BLaER1 (cell line): ENCODE measurements around the gene ITIH6.

Experiments used
- H3K27ac ChIP-seq: shearing (Covaris generic); formaldehyde crosslinking; 2 replicates; pipeline ENCODE4 v1.8.1; 2022
- H3K27me3 ChIP-seq: shearing (Covaris generic); formaldehyde crosslinking; 2 replicates; pipeline ENCODE4 v1.8.1; 2022
- H3K36me3 ChIP-seq: shearing (Covaris generic); formaldehyde crosslinking; 2 replicates; pipeline ENCODE4 v1.8.1; 2022
- H3K4me1 ChIP-seq: shearing (Covaris generic); formaldehyde crosslinking; 2 replicates; pipeline ENCODE4 v1.8.1; 2022
- H3K4me2 ChIP-seq: shearing (Covaris generic); formaldehyde crosslinking; 2 replicates; pipeline ENCODE4 v1.8.1; 2022
- H3K4me3 ChIP-seq: shearing (Covaris generic); formaldehyde crosslinking; 2 replicates; pipeline ENCODE4 v1.8.1; 2022
- H3K9ac ChIP-seq: shearing (Covaris generic); formaldehyde crosslinking; 2 replicates; pipeline ENCODE4 v1.8.1; 2022
- H3K9me3 ChIP-seq: shearing (Covaris generic); formaldehyde crosslinking; 2 replicates; pipeline ENCODE4 v1.8.1; 2022
- H4K20me1 ChIP-seq: shearing (Covaris generic); formaldehyde crosslinking; 2 replicates; pipeline ENCODE4 v1.8.1; 2022
- Cebpa-rat ChIP-seq: shearing (Covaris generic); IDR thresholded peaks from 2 replicates; pipeline ENCODE4 v1.8.1; 2022

Gene ITIH6

GRCh38 chrX:54721424-54721823, 76.6 kb downstream of the ITIH6 start:
- peaks cover 30% of the 10 kb centered on the region for H3K27me3 ChIP-seq

GRCh38 chrX:54715621-54716020, 82.4 kb downstream of the ITIH6 start:
- H3K4me1 ChIP-seq = no peaks in the 10 kb centered on the region
- no peaks in the 10 kb centered on the region for H4K20me1 ChIP-seq
- no peak overlapping the region for H3K9ac ChIP-seq
- no peak overlapping the region for H3K4me2 ChIP-seq
- no peaks in the 10 kb centered on the region for H3K9me3 ChIP-seq
- H3K27ac ChIP-seq = no peak overlapping the region
- TF ChIP-seq Cebpa-rat = no peak
- no peaks in the 10 kb centered on the region for H3K36me3 ChIP-seq
- peaks cover 42% of the 10 kb centered on the region for H3K27me3 ChIP-seq
- no peak overlapping the region for H3K4me3 ChIP-seq

More at GRCh38 chrX:54721424-54721823, 76.6 kb downstream of the ITIH6 start:
- no peak for TF ChIP-seq Cebpa-rat
- no peak overlapping the region for H3K27ac ChIP-seq
- no peaks in the 10 kb centered on the region for H4K20me1 ChIP-seq
- H3K36me3 ChIP-seq = no peaks in the 10 kb centered on the region
- H3K4me1 ChIP-seq = no peaks in the 10 kb centered on the region
- H3K4me3 ChIP-seq = no peak overlapping the region
- H3K4me2 ChIP-seq = no peak overlapping the region
- H3K9me3 ChIP-seq = no peaks in the 10 kb centered on the region
- no peak overlapping the region for H3K9ac ChIP-seq

DNA sequence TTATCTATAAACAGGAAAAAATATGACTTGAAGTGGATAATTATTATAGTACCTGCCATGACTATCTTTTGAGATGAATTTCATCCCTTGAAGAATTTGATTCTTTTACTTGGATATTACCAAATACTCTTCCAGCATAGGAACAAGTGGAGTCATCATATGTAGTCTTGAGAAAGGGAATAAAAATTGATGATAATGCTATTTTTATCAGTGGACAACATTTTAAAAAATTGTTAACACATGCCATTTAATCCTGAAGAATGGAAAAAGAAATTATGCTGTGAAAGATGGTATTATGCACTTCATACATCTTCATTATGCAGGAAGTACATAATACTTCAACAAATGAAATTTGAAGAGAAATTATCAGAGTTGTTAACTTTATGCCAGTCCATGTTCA, 83.6 kb downstream of the ITIH6 start:
- no peak overlapping the region for H3K27ac ChIP-seq
- no peak overlapping the region for H3K9ac ChIP-seq
- H3K4me2 ChIP-seq = no peak overlapping the region
- H3K9me3 ChIP-seq = no peaks in the 10 kb centered on the region
- TF ChIP-seq Cebpa-rat = no peak
- peaks cover 53% of the 10 kb centered on the region for H3K27me3 ChIP-seq
- no peaks in the 10 kb centered on the region for H3K4me1 ChIP-seq
- no peaks in the 10 kb centered on the region for H3K36me3 ChIP-seq
- H3K4me3 ChIP-seq = no peak overlapping the region
- no peaks in the 10 kb centered on the region for H4K20me1 ChIP-seq

GRCh38 chrX:54711735-54712134, 86.3 kb downstream of the ITIH6 start:
- Histone ChIP-seq H3K9me3 (no peaks in the 10 kb centered on the region), H3K36me3 (no peaks in the 10 kb centered on the region), H3K27ac (no peak overlapping the region), H3K4me3 (no peak overlapping the region), H3K9ac (no peak overlapping the region), H3K4me2 (no peak overlapping the region), H3K4me1 (no peaks in the 10 kb centered on the region), H3K27me3 (peaks cover 76% of the 10 kb centered on the region), H4K20me1 (no peaks in the 10 kb centered on the region)
- no peak for TF ChIP-seq Cebpa-rat

- Histone ChIP-seq H3K27me3 (peaks cover 81% of the 10 kb centered on the region), H3K9ac (no peak overlapping the region), H4K20me1 (no peaks in the 10 kb centered on the region), H3K4me3 (no peak overlapping the region), H3K27ac (no peak overlapping the region), H3K4me1 (no peaks in the 10 kb centered on the region), H3K36me3 (no peaks in the 10 kb centered on the region), H3K4me2 (no peak overlapping the region), H3K9me3 (no peaks in the 10 kb centered on the region)
- no peak for TF ChIP-seq Cebpa-rat
Measured at GRCh38 chrX:54710920-54711319, 87.1 kb downstream of the ITIH6 start.

DNA sequence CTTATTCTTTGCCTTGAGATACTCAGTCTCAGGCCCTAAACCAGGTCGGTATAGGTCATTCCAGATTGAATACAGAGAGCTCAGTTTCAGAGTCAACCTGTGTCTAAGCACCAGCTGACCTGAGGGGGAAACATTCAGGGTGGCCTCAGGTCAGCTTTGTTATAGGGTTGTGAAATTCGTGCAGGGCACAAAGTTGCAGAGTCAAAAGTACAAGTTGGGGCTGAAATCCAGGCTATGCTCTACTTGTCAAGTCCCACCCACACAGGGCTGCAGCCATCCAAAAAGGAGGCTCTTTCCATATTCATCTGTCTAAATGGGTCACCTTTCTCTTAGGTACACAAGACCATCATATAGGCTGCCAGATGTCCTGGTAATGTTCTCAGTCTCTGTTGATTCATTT, 89.7 kb downstream of the ITIH6 start:
- no peak overlapping the region for H3K4me3 ChIP-seq
- no peak overlapping the region for H3K4me2 ChIP-seq
- H3K27me3 ChIP-seq = peaks cover 75% of the 10 kb centered on the region
- H4K20me1 ChIP-seq = no peaks in the 10 kb centered on the region
- H3K27ac ChIP-seq = no peak overlapping the region
- no peak overlapping the region for H3K9ac ChIP-seq
- H3K9me3 ChIP-seq = no peaks in the 10 kb centered on the region
- no peaks in the 10 kb centered on the region for H3K36me3 ChIP-seq
- H3K4me1 ChIP-seq = no peaks in the 10 kb centered on the region
- no peak for TF ChIP-seq Cebpa-rat
